Measurements from ENCODE around the gene CTDSP2.

GRCh38 chr12:57816001-57816854, 30.3 kb downstream of the CTDSP2 start:
- no peak for TF ChIP-seq CTCF (IDR thresholded peaks at IDR 0.05)
- no peak for TF ChIP-seq POLR2A (IDR thresholded peaks at IDR 0.05; ENCODE audit: low read length)
- no peak for TF ChIP-seq USF2 (IDR thresholded peaks at IDR 0.05)
- no peak for TF ChIP-seq CBX2 (IDR thresholded peaks at IDR 0.05; ENCODE audit: borderline replicate concordance, low read depth)
- TF ChIP-seq MAX (IDR thresholded peaks at IDR 0.05), result no peak
- TF ChIP-seq CHD4 (IDR thresholded peaks at IDR 0.05; ENCODE audit: borderline replicate concordance), result no peak
- TF ChIP-seq EP300 (IDR thresholded peaks at IDR 0.05), result no peak
- TF ChIP-seq ZFP36 (IDR thresholded peaks at IDR 0.05; ENCODE audit: borderline replicate concordance, partially characterized antibody), result no peak
- TF ChIP-seq JUN (IDR thresholded peaks at IDR 0.05), result no peak
- TF ChIP-seq BHLHE40 (IDR thresholded peaks at IDR 0.05; ENCODE audit: low read depth, low read length), result no peak
- TF ChIP-seq SMC3 (IDR thresholded peaks at IDR 0.05), result no peak
- TF ChIP-seq ESRRA (IDR thresholded peaks at IDR 0.05; ENCODE audit: borderline replicate concordance, low read length), result no peak
- no peak for TF ChIP-seq RAD21 (conservative IDR thresholded peaks at IDR 0.05 in 1 of 2, IDR thresholded peaks at IDR 0.05 in 1 of 2)
- TF ChIP-seq CEBPB (IDR thresholded peaks at IDR 0.05), result no peak
